Esophagus squamous epithelium (tissue), 4 donors: ENCODE results near the gene VSX2.

Experiments
- POLR2A ChIP-seq, 4 donors: fragments of 450-650 bp; IDR thresholded peaks; one replicate each; pipeline ENCODE4 v1.6.1; 2017; ENCODE audit warnings: antibody characterized with exemption in 4 of 4, mild to moderate bottlenecking in 4 of 4, moderate library complexity in 3 of 4
- TF ChIP-seq, protein P1 (sequence below), 6 experiments: fragments of 450-650 bp in 4 of 6; fragments of 200-600 bp in 2 of 6; sonication (generic) in 2 of 6; IDR thresholded peaks; one replicate each; pipeline ENCODE4 v1.5.1; 2016 to 2019; ENCODE audit warnings: antibody characterized with exemption in 6 of 6, mild to moderate bottlenecking in 4 of 6, moderate library complexity in 4 of 6

DNA sequence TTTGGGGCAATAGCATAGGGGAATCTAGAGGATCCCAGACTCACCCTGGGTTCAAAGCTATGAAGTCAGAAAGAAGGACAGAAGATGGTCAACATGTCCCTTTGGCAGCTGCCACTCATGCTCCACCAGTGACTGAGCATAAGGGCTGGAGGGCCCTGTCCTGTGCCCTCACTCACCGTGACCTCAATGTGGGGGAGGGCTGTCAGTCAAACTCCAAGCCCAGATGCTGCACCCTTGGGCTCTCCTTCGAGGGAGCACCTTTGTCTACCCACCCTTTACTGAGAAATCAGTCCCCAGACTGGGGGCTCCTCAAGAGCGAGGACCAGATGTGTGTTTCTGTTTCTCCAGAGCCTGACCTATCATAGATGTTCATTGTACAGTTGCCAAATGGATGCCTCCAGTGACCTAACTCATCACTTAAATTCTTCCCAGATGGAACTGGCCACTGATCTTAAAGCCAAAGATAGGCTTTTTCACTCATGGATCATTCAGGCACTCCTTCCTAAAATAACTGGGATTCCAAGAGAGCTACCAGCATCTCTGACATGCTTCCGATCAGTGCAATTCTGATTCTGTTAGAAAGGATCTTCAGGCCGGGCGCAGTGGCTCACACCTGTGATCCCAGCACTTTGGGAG, 27.2 kb upstream of the VSX2 start:
- TF ChIP-seq, protein P1, sequence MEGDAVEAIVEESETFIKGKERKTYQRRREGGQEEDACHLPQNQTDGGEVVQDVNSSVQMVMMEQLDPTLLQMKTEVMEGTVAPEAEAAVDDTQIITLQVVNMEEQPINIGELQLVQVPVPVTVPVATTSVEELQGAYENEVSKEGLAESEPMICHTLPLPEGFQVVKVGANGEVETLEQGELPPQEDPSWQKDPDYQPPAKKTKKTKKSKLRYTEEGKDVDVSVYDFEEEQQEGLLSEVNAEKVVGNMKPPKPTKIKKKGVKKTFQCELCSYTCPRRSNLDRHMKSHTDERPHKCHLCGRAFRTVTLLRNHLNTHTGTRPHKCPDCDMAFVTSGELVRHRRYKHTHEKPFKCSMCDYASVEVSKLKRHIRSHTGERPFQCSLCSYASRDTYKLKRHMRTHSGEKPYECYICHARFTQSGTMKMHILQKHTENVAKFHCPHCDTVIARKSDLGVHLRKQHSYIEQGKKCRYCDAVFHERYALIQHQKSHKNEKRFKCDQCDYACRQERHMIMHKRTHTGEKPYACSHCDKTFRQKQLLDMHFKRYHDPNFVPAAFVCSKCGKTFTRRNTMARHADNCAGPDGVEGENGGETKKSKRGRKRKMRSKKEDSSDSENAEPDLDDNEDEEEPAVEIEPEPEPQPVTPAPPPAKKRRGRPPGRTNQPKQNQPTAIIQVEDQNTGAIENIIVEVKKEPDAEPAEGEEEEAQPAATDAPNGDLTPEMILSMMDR (IDR thresholded peaks at IDR 0.05), result no peak
- no peak for TF ChIP-seq POLR2A (IDR thresholded peaks at IDR 0.05)
